Measurements from ENCODE around the gene C1QTNF8. TPM values are rescaled to one million over a fixed set of nuclear protein-coding genes. Genes with fewer than 3 reads are reported as not detected.
"Not testable (repeated sequence)": the region's sequence is repeated elsewhere in the genome, so short reads cannot be mapped to it uniquely, and the experiment has no call there.

Gene C1QTNF8
- total RNA-seq, 2 donors from 2014 or later: not detected

DNA sequence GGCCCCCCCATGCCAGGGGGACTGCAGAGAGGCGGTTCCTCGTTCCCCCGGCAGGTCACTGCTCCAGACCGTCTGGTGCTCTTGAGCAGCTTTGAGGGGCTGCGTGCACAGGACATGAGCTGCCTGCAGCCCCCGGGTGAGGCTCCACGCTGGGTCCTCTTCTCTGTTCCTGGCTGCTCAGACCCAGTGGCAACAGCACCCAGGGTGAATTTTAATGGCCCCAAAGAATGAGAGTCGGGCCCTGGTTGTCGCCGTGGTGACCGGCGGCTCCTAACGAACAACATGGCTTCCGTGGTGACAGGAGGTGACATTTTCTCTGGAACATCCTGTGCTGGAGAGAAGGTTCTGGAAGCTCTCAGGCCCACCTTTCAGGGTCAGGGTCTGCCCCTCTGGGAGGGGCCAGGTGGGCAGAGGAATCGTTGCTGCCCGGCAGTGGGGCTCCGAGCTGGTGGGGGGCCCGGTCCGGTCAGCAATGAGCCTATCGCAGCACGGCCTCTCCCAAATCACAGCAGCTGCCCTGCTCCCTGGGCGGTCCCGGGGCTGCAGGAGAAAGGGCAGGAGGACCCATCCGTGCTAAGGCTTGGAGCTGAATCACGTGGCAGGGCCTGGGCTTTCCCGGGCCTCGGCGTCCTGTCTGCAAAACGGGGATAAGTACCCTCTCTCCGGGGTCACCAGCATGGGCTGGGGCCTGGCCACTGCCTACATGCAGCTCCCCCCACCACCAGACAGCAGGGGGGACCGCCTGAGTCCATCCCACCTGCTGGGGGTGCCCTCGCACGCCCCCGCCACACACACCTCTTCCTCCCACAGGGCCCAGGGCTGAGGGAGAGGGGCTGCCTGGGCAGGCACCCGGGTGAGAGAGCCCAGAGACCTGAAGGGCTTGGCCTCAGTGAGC, 3.4 kb upstream of the C1QTNF8 start:
- no peak for ATAC-seq
- intact Hi-C loops (cut with DNase I, micrococcal nuclease): no loop called here

DNA sequence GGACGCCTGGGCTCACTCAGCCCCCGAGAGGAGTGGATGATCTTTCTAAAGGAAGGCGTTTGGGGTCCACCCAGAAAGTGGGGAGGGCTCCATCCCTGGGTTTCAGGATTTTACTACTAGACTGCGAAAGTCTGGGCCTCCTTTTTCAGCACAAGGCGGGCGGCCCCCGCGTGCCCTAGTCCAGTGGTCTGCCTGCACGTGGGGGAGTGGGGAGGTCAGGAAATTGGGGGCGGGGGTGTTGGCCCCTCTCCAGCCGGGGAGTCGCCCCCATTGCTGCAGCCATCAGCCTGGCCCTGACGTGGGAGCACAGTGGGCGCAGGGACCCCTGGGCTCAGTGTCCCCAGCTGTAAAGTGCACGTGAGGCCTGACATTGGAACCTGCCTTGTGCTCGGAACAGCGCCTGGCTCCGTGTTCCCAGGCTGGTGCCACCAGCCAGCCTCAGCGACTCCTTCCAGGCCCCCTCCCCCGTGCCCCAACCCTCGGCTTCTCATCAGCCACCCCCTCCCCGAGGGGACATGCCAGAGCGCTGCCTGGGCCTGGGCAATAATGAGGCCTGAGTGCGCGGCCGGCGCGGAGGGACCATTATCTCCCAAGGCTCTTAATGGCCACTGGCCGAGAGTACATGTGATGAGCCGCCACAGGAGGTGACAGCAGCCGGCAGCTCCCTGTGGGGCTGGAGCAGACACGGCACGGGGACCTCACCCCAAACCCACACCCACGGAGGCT, 2.4 kb upstream of the C1QTNF8 start:
- no peak for DNase-seq
- intact Hi-C loops (cut with DNase I, micrococcal nuclease): no loop called here
- no peak for ATAC-seq

More for the DNA sequence above, 3.4 kb upstream of the C1QTNF8 start:
- DNase-seq: no peak

DNA sequence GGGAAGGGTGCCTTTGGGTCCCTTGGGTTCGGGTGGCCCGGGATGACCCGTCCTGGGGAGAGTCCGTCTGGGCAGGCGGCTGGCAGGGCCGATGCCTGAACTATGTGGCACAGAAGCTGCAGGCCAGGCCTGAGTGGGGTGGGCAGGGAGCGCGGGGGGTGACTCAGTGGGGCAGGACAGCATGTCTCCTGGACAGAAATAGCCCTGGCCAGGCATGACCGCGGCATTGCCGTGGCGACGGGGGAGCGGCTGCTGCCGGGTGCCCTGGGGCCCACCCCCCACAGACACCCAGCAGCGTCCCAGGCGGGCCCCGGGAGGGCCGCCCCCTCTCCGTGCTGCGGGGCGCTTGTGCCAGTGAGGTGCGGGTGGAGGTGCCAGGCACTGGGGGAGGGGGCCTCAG, 1.8 kb upstream of the C1QTNF8 start:
- ATAC-seq (no peak), DNase-seq (no peak)
- intact Hi-C loops (cut with DNase I, micrococcal nuclease): no loop called here

DNA sequence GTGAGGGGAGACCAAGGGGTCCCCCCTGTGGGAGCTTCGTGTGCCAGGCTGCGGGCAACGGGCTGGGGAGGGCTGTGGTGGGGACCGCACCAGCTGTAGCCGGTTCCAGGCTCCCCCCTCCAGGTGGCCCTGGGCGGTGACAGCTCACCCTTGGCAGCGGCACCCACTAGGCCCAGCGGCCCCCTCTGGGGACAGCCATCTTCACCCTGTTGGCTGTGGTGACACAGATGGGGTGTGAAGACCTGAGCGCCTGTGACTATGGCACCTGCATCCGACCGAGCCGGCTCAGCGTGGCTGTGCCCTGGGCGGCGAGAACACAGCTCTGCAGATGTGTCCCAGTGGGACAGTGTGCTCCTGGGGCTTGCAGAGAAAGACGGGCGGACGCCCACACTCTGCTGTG, 1.1 kb upstream of the C1QTNF8 start:
- DNase-seq (no peak), ATAC-seq (no peak)
- intact Hi-C loops (cut with DNase I, micrococcal nuclease): no loop called here

DNA sequence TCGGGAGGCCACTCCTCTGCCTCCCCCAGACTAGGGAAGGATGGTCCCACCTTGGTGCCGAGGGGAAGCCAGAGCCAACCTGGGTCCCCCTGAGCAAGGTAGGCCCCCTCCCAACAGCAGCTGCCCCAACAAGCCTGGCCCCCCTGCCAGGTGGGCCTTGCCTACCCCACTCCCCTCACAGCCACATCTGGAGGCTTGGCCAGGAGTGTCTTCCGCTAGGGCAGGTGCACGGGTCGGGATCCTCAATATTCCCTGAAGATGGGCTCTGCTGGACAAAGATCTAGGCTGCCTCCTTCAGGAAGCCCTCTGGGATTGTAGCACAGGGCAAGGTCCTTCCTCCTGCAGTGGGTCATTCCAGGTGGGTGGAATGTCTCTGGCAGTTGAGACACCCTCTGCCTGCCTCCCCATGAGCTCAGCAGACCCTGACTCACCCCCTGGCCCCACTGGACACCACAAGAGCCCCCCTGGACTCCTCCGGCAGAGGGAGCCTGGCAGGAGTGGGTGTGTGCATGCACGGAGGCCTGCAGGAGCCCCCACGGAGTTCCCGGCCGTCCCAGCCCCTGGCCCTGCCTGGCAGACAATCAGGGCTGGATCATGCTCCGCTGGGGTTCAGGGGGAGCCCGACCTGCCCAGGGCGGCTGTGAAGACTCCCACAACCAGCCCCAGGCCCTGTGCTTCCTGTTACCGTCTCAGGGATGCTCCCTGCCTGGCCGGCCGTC, 435 bp downstream of the C1QTNF8 start:
- ATAC-seq: no peak
- no peak for DNase-seq
- intact Hi-C loops (cut with DNase I, micrococcal nuclease): no loop called here

DNA sequence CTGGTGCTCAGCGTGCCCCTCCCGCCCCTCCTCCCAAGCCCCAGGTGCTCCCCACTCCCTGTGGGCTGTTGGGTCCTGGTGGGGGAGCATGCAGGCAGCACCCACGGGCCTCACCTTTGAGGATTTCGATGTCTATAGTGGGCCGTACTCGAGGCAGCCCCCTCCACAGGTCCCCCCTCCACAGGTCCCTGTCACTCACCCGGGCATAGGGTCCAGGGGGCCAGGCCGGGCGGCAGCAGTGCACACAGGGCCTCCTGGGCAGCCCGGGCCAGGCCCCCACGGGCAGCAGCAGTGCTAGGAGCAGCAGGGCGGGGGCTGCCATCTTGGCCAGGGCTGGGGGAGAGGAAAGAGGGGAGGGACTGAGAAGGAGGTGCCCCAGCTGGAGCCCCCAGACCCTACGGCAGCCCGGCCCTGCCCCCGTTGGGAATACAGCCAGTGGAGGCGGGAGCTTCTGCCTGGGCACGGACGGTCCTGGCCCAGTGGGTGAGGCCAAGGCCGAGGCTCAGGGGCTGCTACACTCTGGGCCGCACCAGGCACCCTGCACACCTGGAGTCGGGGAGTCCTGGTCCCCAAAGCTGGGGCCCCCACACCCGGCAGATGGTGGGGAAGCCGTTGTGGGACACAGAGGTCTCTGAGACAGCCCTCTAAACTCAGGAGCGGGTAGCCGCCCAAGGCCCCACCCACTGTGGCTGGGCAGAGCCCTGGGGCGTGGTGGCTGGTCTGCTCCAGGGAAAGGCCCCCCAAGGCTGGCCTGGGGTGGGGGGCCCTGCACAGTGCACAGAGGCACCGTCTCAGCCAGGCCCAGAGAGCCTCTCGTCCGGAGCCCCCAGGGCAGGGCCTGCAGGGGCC, 1.2 kb downstream of the C1QTNF8 start:
- intact Hi-C loops (cut with DNase I, micrococcal nuclease): no loop called here
- ATAC-seq: no peak

DNA sequence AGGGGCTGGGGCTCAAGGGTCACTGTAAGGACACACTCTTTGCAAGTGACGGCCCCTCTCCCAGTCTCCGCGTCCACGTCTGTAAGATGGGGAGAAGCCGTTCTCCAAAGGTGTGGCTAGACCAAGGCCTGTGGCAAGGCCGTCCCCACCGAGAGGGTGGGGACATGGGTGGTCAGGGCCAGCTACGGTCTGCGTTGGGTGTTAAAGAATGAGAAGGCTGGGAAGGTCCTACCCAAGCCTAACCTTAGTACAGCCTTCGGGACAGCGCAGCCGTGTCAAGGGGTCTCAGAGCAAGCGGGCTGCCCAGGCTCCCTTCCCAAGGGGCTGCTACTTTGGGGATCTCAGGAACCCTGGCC, 1.9 kb downstream of the C1QTNF8 start:
- DNase-seq (no peak), ATAC-seq (no peak)
- intact Hi-C loops (cut with DNase I, micrococcal nuclease): no loop called here

More for the DNA sequence above, 1.2 kb downstream of the C1QTNF8 start:
- no peak for DNase-seq

DNA sequence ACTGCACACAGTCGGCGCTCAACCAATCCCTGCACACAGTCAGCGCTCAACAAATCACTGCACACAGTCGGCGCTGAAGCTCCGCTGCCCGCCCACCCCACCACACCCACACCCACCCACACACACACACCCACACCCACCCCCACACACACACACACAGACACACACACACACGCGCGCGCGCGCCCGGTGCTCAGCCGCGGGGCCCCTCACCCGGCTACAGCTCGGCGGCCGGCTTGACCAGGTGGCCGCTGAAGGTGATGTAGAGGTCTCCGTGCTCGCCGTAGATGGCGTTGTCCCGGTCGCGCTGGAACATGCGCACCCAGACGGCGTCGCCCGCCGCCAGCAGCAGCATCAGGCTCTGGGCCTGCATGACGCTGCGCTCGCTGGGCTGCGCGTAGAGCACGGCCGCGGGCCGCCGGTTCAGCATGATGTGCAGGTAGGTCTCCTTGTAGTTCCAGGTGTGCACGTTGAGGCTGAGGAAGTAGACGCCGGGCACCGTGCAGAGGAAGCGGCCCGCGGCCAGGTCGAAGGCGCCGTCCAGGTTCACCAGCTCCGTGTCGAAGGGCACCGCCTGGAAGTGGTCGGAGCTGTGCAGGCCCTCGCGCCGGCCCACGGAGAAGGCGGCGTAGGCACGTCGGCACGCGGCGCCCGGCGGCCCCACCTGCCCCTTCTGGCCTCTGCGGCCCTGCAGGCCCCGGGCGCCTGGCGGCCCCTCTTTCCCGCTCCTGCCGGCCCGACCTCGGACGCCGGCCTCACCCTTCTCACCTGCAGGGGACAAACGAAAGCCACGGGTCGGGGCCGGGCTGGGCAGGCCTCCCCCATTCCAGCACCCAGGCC, 2.5 kb downstream of the C1QTNF8 start:
- ATAC-seq (no peak), DNase-seq (no peak)
- intact Hi-C loops (cut with DNase I, micrococcal nuclease): no loop called here

DNA sequence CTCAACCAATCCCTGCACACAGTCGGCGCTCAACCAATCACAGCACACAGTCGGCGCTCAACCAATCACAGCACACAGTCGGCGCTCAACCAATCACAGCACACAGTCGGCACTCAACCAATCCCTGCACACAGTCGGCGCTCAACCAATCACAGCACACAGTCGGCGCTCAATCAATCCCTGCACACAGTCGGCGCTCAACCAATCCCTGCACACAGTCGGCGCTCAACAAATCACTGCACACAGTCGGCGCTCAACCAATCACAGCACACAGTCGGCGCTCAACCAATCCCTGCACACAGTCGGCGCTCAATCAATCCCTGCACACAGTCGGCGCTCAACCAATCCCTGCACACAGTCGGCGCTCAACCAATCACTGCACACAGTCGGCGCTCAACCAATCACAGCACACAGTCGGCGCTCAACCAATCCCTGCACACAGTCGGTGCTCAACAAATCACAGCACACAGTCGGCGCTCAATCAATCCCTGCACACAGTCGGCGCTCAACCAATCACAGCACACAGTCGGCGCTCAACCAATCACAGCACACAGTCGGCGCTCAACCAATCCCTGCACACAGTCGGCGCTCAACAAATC, 3.3 kb downstream of the C1QTNF8 start:
- DNase-seq; intact Hi-C loops (cut with DNase I, micrococcal nuclease); ATAC-seq: not testable (repeated sequence)

DNA sequence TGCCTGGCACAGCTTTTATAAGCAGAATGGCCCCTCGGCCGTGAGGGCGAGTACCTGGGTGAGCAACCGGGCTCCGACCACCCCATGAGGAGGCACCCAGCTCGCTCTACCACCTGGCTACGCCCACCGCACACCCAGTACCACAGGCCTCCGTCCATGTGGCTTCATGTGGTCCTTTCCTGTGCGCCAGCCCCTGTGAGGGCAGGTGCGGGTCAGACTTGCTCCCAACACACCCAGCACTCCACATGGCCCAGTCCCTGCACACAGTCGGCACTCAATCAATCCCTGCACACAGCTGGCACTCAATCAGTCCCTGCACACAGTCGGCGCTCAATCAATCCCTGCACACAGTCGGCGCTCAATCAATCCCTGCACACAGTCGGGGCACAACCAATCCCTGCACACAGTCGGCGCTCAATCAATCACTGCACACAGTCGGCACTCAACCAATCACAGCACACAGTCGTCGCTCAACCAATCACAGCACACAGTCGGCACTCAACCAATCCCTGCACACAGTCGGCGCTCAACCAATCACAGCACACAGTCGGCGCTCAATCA, 4.0 kb downstream of the C1QTNF8 start:
- intact Hi-C loops (cut with DNase I, micrococcal nuclease): no loop called here
- ATAC-seq (no peak), DNase-seq (no peak)

DNA sequence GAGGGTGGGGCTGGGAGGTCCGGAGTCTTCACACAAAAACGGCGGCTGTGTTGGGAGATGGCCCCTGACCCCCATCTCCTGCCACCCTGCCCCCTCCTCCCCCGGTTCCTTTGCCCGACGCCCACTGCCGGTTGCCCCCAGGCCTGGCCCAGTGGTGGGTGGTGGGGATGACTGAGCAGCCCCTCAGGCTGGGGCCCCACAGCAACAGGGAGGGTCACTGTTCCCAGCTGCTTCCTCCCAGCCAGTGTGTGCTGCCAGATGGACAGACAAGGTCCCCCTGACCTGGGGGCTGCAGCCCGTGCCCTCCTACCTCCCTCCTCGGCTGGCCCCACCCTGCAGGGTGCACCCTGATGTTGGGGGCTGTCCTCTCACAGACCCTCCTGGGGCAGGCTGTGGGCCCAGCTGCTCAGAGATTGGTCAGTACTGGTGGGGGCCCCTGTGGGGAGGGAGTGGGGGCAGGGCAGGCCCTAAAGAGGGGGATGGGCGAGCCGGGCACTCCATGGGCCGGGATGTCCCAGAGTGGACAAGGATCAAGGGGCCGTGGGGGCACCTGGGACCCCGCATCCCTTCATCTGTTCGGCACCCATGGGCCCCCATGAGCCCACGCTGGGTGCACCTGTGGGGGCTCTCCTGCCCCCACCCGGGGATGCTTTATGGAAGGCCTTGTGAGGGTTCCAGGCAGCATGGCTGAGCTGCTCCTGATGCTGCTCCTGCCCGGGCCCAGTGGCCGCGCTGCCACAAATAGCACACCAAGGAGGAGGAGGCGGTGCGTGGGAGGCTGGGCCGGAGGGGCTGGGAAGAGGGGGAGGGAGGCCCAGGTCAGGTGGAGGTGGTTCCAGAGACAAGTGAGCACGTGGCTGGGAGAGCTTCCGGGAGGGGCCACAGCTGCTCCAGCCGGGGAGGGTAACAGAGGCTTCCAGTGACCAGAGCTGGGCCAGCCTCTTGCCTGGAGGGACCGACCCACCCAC, 5.1 kb downstream of the C1QTNF8 start:
- intact Hi-C loops (cut with DNase I, micrococcal nuclease): no loop called here
- DNase-seq (no peak), ATAC-seq (no peak)

DNA sequence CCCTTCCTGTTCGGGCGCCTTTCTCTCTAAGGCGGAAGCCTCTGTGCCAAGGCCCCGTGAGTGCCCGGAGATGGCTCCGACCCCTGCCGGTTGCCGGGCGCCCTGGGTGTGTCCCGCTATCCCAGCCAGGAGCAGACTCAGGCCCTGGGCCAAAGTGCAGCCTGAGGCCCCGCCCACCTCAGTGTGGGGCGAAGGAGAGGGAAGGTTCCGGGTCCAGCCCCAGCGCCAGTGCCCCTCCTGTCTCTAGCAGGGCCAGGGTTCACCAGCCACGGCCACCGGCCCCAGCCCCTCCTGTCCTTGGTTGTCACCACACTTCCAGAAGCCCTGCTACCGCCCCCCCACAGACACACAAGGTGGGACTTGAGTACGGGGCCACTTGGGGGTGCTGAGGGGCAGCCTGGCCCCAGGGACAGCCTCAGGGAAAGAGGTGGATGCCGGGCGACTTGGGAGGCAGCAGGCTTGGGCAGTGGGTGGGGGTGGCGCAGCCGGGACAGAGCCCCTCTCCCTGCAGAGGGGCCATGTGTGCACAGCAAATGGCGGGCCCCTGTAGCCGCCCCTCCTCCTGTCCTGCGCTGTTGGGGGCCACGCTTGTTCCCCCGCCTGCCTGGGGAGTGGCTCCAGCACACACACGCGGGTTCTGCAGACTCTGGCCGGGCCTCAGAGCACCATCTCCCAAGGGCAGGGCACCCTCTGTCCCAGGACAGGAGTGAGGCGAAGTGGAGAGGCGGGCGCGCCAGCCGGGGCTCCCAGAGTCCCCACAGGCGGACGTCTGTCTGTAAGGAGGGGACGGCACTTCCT, 6.0 kb downstream of the C1QTNF8 start:
- ATAC-seq (peak; percentile 95), DNase-seq (peak; percentile 93 to 94)
- intact Hi-C loops (cut with DNase I, micrococcal nuclease): no loop called here

DNA sequence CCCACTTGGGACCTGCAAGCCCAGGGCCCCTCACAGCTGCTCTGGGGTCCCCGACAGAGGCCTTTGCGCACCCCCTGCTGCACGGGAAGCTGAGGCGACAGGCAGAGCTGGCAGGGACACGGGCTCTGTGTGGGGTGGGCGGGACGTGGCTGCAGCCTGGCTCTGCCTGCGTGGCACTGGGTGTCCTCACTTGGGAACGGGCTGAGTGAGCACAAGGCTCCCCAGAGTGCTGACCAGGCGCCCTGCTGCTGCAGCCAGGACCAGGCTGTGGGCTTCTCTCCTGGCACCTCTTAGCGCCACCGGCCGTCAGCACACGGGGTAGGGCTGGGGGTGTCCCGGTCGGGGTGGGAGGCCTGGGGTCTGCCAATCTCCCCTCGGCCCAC, 6.6 kb downstream of the C1QTNF8 start:
- intact Hi-C loops (cut with DNase I, micrococcal nuclease): no loop called here
- peak; percentile 33 for ATAC-seq

DNA sequence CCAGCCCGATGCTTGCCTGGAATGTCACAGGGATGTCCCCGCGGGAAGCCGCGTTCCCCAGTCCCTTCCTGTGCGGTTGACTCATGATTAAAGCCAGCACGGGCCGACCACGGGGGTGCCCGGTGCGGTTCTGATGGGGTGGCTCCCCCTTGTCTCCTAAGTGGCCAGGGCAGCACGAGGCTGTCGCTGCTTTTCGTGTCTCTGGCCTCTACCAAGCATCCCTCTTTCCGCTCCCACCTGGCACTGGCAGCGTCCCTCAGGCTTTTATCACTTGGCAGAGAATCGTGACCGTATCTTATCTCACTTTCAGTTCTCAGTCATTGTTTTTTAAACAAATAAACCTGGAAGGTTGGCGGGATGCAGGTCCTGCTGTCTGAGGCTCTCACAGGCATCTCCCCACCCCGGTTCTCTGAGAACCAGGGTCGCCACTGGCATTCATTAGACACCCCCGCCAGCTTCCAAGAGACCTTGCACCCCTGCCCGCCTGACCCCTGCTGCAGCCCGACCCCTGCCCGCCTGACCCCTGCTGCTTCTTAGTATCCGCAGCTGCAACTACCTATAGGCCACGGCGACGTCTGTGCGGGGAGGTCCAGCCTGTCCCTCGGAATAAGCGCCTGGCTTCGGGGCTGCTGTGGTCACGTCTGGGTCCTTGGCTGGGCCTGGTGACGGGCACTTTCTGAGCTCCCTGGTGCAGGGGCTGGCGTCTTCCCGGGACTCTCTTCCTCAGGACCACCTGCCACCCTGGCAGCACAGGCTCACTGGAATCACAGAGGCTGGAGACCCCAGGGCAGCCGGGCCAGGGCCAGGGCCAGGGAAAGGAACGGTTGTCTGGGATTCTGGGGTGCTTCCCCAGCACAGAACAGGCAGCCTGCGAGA, 7.5 kb downstream of the C1QTNF8 start:
- no peak for DNase-seq
- intact Hi-C loops (cut with DNase I, micrococcal nuclease): no loop called here

More for the DNA sequence above, 6.6 kb downstream of the C1QTNF8 start:
- DNase-seq: no peak

More for the DNA sequence above, 7.5 kb downstream of the C1QTNF8 start:
- peak; percentile 18 for ATAC-seq
